GM23338 (cell line): ENCODE data around the gene ARHGEF10L.

ENCODE experiments used
- CREB1 ChIP-seq: fragments of 250-450 bp; sonication (Bioruptor Pico); IDR thresholded peaks from 2 replicates; pipeline ENCODE4 v1.5.0; 2020; ENCODE audit warnings: low read depth, mild to moderate bottlenecking, moderate library complexity
- EZH2 ChIP-seq: fragments of 200-600 bp; sonication (generic); IDR thresholded peaks from one replicate; pipeline ENCODE4 v1.8.0; 2017; ENCODE audit warnings: antibody characterized with exemption, mild to moderate bottlenecking, low read depth; ENCODE audit not compliant: unreplicated experiment
- EZH2phosphoT487 ChIP-seq: fragments of 200-600 bp; sonication (generic); IDR thresholded peaks from one replicate; pipeline ENCODE4 v1.8.1; 2018; ENCODE audit warnings: antibody characterized with exemption; ENCODE audit not compliant: unreplicated experiment
- JUNB ChIP-seq: IDR thresholded peaks from one replicate; pipeline ENCODE4 v1.6.1; 2016; ENCODE audit warnings: antibody characterized with exemption; ENCODE audit not compliant: unreplicated experiment
- NANOG ChIP-seq: IDR thresholded peaks from 2 replicates; pipeline ENCODE4 v1.6.1; 2016; ENCODE audit warnings: antibody characterized with exemption, borderline replicate concordance
- POLR2AphosphoS5 ChIP-seq: IDR thresholded peaks from 2 replicates; pipeline ENCODE4 v1.6.1; 2016; ENCODE audit warnings: antibody characterized with exemption, low read depth
- STAT1 ChIP-seq: IDR thresholded peaks from one replicate; pipeline ENCODE4 v1.6.1; 2016; ENCODE audit warnings: antibody characterized with exemption; ENCODE audit not compliant: unreplicated experiment
- ZNF114 ChIP-seq: fragments of 250-450 bp; sonication (Bioruptor Pico); IDR thresholded peaks from 2 replicates; pipeline ENCODE4 v1.5.0; 2020; ENCODE audit warnings: mild to moderate bottlenecking, moderate library complexity
- ZNF331 ChIP-seq: fragments of 250-450 bp; sonication (Bioruptor Pico); IDR thresholded peaks from 2 replicates; pipeline ENCODE4 v1.5.0; 2020; ENCODE audit warnings: low read depth, mild to moderate bottlenecking, moderate library complexity
- TF ChIP-seq, protein P1 (sequence below), 2 experiments: fragments of 200-600 bp in 1 of 2; sonication (generic) in 1 of 2; conservative IDR thresholded peaks; 2 replicates each; pipeline versions ENCODE4 v1.5.1 to v1.6.1; 2016 to 2017; ENCODE audit warnings: antibody characterized with exemption in 2 of 2, low read depth in 2 of 2, mild to moderate bottlenecking in 2 of 2, moderate library complexity in 1 of 2
- TF ChIP-seq, protein P2 (sequence below): IDR thresholded peaks from one replicate; pipeline ENCODE4 v1.6.1; 2018; ENCODE audit warnings: antibody characterized with exemption; ENCODE audit not compliant: unreplicated experiment
- TF ChIP-seq, protein P3 (sequence below): IDR thresholded peaks from 2 replicates; pipeline ENCODE4 v1.6.1; 2016; ENCODE audit warnings: antibody characterized with exemption
- TF ChIP-seq, protein P4 (sequence below): fragments of 250-450 bp; sonication (Bioruptor Pico); IDR thresholded peaks from 2 replicates; pipeline ENCODE4 v1.5.0; 2020; ENCODE audit warnings: mild to moderate bottlenecking, moderate library complexity

DNA sequence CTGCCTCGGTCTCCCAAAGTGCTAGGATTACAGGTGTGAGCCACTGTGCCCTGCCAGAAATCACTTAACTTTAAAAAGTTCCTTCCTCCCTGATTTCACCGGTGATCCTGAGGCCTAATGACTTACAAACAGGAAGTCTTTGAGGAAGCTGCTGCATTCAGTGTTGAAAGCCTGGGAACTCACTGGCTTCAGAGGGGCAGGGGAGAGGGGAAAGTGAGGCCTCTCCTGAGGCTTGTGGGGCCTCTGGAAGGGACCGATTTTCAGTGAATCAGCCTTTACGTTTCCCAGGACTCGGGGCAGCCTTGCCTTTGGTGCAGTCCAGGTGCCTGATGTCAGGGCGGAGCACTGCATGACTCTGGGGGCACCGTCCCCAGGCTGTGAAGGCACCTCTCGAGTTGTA, 30.1 kb upstream of the ARHGEF10L start:
- TF ChIP-seq, protein P1, sequence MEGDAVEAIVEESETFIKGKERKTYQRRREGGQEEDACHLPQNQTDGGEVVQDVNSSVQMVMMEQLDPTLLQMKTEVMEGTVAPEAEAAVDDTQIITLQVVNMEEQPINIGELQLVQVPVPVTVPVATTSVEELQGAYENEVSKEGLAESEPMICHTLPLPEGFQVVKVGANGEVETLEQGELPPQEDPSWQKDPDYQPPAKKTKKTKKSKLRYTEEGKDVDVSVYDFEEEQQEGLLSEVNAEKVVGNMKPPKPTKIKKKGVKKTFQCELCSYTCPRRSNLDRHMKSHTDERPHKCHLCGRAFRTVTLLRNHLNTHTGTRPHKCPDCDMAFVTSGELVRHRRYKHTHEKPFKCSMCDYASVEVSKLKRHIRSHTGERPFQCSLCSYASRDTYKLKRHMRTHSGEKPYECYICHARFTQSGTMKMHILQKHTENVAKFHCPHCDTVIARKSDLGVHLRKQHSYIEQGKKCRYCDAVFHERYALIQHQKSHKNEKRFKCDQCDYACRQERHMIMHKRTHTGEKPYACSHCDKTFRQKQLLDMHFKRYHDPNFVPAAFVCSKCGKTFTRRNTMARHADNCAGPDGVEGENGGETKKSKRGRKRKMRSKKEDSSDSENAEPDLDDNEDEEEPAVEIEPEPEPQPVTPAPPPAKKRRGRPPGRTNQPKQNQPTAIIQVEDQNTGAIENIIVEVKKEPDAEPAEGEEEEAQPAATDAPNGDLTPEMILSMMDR (conservative IDR thresholded peaks at IDR 0.05; ENCODE audit: low read depth in 2 of 2): no peak
- TF ChIP-seq EZH2: no peak
- TF ChIP-seq EZH2phosphoT487: no peak
- TF ChIP-seq JUNB: no peak
- TF ChIP-seq POLR2AphosphoS5: no peak
- TF ChIP-seq, protein P2, sequence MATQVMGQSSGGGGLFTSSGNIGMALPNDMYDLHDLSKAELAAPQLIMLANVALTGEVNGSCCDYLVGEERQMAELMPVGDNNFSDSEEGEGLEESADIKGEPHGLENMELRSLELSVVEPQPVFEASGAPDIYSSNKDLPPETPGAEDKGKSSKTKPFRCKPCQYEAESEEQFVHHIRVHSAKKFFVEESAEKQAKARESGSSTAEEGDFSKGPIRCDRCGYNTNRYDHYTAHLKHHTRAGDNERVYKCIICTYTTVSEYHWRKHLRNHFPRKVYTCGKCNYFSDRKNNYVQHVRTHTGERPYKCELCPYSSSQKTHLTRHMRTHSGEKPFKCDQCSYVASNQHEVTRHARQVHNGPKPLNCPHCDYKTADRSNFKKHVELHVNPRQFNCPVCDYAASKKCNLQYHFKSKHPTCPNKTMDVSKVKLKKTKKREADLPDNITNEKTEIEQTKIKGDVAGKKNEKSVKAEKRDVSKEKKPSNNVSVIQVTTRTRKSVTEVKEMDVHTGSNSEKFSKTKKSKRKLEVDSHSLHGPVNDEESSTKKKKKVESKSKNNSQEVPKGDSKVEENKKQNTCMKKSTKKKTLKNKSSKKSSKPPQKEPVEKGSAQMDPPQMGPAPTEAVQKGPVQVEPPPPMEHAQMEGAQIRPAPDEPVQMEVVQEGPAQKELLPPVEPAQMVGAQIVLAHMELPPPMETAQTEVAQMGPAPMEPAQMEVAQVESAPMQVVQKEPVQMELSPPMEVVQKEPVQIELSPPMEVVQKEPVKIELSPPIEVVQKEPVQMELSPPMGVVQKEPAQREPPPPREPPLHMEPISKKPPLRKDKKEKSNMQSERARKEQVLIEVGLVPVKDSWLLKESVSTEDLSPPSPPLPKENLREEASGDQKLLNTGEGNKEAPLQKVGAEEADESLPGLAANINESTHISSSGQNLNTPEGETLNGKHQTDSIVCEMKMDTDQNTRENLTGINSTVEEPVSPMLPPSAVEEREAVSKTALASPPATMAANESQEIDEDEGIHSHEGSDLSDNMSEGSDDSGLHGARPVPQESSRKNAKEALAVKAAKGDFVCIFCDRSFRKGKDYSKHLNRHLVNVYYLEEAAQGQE: no peak
- TF ChIP-seq, protein P3, sequence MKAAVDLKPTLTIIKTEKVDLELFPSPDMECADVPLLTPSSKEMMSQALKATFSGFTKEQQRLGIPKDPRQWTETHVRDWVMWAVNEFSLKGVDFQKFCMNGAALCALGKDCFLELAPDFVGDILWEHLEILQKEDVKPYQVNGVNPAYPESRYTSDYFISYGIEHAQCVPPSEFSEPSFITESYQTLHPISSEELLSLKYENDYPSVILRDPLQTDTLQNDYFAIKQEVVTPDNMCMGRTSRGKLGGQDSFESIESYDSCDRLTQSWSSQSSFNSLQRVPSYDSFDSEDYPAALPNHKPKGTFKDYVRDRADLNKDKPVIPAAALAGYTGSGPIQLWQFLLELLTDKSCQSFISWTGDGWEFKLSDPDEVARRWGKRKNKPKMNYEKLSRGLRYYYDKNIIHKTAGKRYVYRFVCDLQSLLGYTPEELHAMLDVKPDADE: no peak
- no peak for TF ChIP-seq CREB1 (CRISPR knock-in tag)
- TF ChIP-seq ZNF114 (CRISPR knock-in tag): no peak
- TF ChIP-seq STAT1: no peak
- TF ChIP-seq NANOG: no peak
- no peak for TF ChIP-seq ZNF331 (CRISPR knock-in tag)
- TF ChIP-seq, protein P4, sequence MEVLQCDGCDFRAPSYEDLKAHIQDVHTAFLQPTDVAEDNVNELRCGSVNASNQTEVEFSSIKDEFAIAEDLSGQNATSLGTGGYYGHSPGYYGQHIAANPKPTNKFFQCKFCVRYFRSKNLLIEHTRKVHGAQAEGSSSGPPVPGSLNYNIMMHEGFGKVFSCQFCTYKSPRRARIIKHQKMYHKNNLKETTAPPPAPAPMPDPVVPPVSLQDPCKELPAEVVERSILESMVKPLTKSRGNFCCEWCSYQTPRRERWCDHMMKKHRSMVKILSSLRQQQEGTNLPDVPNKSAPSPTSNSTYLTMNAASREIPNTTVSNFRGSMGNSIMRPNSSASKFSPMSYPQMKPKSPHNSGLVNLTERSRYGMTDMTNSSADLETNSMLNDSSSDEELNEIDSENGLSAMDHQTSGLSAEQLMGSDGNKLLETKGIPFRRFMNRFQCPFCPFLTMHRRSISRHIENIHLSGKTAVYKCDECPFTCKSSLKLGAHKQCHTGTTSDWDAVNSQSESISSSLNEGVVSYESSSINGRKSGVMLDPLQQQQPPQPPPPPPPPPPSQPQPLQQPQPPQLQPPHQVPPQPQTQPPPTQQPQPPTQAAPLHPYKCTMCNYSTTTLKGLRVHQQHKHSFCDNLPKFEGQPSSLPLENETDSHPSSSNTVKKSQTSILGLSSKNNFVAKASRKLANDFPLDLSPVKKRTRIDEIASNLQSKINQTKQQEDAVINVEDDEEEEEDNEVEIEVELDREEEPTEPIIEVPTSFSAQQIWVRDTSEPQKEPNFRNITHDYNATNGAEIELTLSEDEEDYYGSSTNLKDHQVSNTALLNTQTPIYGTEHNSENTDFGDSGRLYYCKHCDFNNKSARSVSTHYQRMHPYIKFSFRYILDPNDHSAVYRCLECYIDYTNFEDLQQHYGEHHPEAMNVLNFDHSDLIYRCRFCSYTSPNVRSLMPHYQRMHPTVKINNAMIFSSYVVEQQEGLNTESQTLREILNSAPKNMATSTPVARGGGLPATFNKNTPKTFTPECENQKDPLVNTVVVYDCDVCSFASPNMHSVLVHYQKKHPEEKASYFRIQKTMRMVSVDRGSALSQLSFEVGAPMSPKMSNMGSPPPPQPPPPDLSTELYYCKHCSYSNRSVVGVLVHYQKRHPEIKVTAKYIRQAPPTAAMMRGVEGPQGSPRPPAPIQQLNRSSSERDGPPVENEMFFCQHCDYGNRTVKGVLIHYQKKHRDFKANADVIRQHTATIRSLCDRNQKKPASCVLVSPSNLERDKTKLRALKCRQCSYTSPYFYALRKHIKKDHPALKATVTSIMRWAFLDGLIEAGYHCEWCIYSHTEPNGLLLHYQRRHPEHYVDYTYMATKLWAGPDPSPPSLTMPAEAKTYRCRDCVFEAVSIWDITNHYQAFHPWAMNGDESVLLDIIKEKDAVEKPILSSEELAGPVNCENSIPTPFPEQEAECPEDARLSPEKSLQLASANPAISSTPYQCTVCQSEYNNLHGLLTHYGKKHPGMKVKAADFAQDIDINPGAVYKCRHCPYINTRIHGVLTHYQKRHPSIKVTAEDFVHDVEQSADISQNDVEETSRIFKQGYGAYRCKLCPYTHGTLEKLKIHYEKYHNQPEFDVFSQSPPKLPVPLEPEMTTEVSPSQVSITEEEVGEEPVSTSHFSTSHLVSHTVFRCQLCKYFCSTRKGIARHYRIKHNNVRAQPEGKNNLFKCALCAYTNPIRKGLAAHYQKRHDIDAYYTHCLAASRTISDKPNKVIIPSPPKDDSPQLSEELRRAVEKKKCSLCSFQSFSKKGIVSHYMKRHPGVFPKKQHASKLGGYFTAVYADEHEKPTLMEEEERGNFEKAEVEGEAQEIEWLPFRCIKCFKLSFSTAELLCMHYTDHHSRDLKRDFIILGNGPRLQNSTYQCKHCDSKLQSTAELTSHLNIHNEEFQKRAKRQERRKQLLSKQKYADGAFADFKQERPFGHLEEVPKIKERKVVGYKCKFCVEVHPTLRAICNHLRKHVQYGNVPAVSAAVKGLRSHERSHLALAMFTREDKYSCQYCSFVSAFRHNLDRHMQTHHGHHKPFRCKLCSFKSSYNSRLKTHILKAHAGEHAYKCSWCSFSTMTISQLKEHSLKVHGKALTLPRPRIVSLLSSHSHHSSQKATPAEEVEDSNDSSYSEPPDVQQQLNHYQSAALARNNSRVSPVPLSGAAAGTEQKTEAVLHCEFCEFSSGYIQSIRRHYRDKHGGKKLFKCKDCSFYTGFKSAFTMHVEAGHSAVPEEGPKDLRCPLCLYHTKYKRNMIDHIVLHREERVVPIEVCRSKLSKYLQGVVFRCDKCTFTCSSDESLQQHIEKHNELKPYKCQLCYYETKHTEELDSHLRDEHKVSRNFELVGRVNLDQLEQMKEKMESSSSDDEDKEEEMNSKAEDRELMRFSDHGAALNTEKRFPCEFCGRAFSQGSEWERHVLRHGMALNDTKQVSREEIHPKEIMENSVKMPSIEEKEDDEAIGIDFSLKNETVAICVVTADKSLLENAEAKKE (CRISPR knock-in tag): no peak
